ENCODE data around the gene MAST4.

DNA sequence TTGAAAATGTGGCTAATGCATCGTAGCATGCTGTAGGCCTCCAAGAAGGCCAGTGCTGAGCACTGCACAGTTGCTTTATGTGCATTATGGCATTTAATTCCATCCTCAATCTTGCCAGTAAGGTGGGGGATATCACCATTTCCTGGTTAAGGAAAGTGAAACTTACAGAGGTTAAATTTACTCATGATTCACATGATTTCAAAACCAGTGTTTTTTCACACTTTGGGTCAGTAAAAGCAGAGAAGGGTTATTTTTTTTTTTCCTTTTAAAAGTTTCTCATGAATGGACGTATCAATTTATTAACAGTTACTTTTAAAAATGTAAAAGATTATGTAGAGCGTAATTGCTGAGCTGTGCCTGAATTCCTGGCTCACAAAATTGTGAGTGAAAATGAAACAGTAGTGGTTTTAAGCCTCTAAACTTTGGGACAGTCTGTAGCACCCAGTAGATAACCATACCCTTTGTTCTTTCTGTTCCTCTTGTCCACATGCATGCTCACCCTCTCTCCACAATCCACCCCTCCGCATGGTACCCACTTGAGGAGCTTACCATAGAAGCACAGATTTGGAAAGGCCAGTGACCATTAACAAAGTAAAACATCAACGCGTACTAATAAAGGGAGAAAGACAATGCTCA, 21.2 kb downstream of the MAST4 start:
- TF ChIP-seq, protein P1, sequence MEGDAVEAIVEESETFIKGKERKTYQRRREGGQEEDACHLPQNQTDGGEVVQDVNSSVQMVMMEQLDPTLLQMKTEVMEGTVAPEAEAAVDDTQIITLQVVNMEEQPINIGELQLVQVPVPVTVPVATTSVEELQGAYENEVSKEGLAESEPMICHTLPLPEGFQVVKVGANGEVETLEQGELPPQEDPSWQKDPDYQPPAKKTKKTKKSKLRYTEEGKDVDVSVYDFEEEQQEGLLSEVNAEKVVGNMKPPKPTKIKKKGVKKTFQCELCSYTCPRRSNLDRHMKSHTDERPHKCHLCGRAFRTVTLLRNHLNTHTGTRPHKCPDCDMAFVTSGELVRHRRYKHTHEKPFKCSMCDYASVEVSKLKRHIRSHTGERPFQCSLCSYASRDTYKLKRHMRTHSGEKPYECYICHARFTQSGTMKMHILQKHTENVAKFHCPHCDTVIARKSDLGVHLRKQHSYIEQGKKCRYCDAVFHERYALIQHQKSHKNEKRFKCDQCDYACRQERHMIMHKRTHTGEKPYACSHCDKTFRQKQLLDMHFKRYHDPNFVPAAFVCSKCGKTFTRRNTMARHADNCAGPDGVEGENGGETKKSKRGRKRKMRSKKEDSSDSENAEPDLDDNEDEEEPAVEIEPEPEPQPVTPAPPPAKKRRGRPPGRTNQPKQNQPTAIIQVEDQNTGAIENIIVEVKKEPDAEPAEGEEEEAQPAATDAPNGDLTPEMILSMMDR (optimal IDR thresholded peaks at IDR 0.05 in 1 of 3, IDR thresholded peaks at IDR 0.05 in 1 of 3, conservative IDR thresholded peaks at IDR 0.05 in 1 of 3; ENCODE audit: extremely low read depth in 1 of 3, insufficient read depth in 2 of 3, low read length in 3 of 3): no peak
- TF ChIP-seq EZH2 (IDR thresholded peaks at IDR 0.05; ENCODE audit: low read length): no peak

Measured in keratinocyte (primary cell).